ENCODE data around the gene TBC1D9. TPM values are rescaled to one million over a fixed set of nuclear protein-coding genes. Genes with fewer than 3 reads are reported as not detected.

TBC1D9 gene
- total RNA-seq, 1 experiment from 2014 or later, result 17.0 TPM

DNA sequence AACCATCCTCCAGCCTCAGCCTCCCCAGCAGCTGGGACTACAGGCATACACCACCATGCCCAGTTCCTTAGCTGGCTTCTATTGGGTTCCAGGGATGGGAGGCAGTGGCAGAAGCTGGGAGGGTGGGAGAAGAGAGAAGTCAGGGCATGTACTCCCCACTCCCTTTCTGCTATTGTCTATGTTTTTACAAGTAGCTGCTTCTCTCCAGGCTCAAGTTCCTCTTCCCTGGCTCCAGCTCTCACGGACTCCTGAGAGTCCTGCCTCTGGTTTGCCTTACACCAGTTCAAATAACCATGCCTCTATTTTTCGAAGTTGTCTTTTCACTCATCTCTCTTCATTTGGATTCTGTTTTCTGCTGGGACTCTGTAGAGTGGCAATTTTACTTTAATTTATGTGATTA lies 2.9 kb downstream of the TBC1D9 start:
- no peaks in the 10 kb centered on the region; the same call in 1 of the 2 replicates for H3F3A ChIP-seq (ENCODE audit: insufficient read depth, low read depth)
- POLR2A ChIA-PET (ENCODE audit: unreplicated experiment), result no interaction called here
- H3K79me2 ChIP-seq (ENCODE audit: low read depth), result peaks cover 43% of the 10 kb centered on the region
- no peaks in the 10 kb centered on the region for H3K9me2 ChIP-seq (ENCODE audit: insufficient read depth)
- no peaks in the 10 kb centered on the region for H4K20me1 ChIP-seq (ENCODE audit: insufficient read depth)
- no peaks in the 10 kb centered on the region for H3K9me3 ChIP-seq (ENCODE audit: insufficient read depth, low read depth)
- H3K4me2 ChIP-seq, result 0 out of 2 replicates have a peak overlapping the region, but pooled peaks have one; percentile 82
- H2AFZ ChIP-seq, result no peak overlapping the region
- no peak overlapping the region for H3K4me3 ChIP-seq
- TF ChIP-seq, protein P1, sequence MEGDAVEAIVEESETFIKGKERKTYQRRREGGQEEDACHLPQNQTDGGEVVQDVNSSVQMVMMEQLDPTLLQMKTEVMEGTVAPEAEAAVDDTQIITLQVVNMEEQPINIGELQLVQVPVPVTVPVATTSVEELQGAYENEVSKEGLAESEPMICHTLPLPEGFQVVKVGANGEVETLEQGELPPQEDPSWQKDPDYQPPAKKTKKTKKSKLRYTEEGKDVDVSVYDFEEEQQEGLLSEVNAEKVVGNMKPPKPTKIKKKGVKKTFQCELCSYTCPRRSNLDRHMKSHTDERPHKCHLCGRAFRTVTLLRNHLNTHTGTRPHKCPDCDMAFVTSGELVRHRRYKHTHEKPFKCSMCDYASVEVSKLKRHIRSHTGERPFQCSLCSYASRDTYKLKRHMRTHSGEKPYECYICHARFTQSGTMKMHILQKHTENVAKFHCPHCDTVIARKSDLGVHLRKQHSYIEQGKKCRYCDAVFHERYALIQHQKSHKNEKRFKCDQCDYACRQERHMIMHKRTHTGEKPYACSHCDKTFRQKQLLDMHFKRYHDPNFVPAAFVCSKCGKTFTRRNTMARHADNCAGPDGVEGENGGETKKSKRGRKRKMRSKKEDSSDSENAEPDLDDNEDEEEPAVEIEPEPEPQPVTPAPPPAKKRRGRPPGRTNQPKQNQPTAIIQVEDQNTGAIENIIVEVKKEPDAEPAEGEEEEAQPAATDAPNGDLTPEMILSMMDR (conservative IDR thresholded peaks at IDR 0.05), result no peak
- no peak for TF ChIP-seq EZH2 (IDR thresholded peaks at IDR 0.05; ENCODE audit: low read depth)
- H3K36me3 ChIP-seq (ENCODE audit: low read depth), result no peaks in the 10 kb centered on the region
- no peak overlapping the region for H3K27ac ChIP-seq
- H3K27me3 ChIP-seq (ENCODE audit: insufficient read depth, low read depth), result no peaks in the 10 kb centered on the region
- CTCF ChIA-PET, result interaction anchor here (0.6 to 0.9 kb wide), 2 partner anchors 10 to 1391 kb away, joined by 3 read pairs; no protein-coding TSS in a partner anchor
- peaks cover 14% of the 10 kb centered on the region for H3K4me1 ChIP-seq (replicated peaks; ENCODE audit: insufficient read depth)
- no TSS peak for BruUV-seq (replicated peaks)
- no peak for DNase-seq
- intact Hi-C loops (cut with micrococcal nuclease; ENCODE audit: unreplicated experiment), result loop anchor here (10.0 kb wide), 1 partner anchor 389 kb away; no protein-coding TSS in a partner anchor

DNA sequence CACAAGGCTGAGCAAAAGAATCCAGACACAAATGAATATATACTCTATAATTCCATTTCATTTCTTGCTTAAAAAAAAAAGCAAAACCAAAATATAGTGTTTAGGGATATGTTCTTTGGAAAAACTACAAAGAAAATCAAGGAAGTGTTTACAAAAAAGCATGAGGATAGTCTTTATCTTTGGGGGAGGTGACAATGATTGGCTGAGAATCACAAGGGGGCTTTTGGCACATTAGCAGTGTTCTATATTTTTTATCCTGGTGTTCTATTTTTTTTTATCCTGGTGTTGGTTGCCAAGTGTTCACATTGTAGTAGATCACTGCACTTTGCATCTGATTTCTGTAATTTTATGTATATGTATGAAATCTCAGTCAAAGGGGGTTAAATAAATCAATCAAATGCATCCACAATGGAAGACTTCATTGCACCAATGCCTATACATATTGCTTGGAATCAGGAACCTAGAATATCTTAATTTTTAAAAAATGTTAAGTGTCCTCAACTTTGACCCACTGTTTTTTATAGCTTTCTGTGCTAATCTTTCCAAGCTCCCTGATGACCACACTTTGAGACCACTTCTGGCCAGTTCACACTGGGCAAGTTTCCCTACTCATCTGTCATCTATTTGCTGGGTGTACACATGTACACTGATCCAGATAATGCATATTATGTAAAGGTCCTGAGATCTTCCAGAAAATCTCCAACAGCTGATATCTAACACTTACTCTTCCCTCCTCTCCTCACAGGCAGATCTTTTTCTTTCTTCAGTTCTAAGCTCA lies 3.7 kb downstream of the TBC1D9 start:
- Histone ChIP-seq H3K4me1 (replicated peaks; ENCODE audit: insufficient read depth) (peaks cover 11% of the 10 kb centered on the region), H3K4me3 (no peak overlapping the region), H3K27ac (no peak overlapping the region), H3K4me2 (no peak overlapping the region), H3F3A (ENCODE audit: insufficient read depth, low read depth) (no peaks in the 10 kb centered on the region; the same call in 1 of the 2 replicates), H3K9me3 (ENCODE audit: insufficient read depth, low read depth) (no peaks in the 10 kb centered on the region), H3K9me2 (ENCODE audit: insufficient read depth) (no peaks in the 10 kb centered on the region), H4K20me1 (ENCODE audit: insufficient read depth) (no peaks in the 10 kb centered on the region), H3K27me3 (ENCODE audit: insufficient read depth, low read depth) (no peaks in the 10 kb centered on the region), H3K36me3 (ENCODE audit: low read depth) (no peaks in the 10 kb centered on the region), H3K79me2 (ENCODE audit: low read depth) (peaks cover 43% of the 10 kb centered on the region), H2AFZ (no peak overlapping the region)
- ChIA-PET POLR2A (ENCODE audit: unreplicated experiment) (no interaction called here), CTCF (interaction anchor here (0.9 kb wide), 1 partner anchor 9 kb away, joined by 3 read pairs; no protein-coding TSS in a partner anchor)
- intact Hi-C loops (cut with micrococcal nuclease; ENCODE audit: unreplicated experiment), result loop anchor here (10.0 kb wide), 1 partner anchor 388 kb away; no protein-coding TSS in a partner anchor
- no peak for DNase-seq
- BruUV-seq (replicated peaks), result no TSS peak
- no peak for TF ChIP-seq EZH2 (IDR thresholded peaks at IDR 0.05; ENCODE audit: low read depth)
- TF ChIP-seq, protein P1 (conservative IDR thresholded peaks at IDR 0.05), result no peak

DNA sequence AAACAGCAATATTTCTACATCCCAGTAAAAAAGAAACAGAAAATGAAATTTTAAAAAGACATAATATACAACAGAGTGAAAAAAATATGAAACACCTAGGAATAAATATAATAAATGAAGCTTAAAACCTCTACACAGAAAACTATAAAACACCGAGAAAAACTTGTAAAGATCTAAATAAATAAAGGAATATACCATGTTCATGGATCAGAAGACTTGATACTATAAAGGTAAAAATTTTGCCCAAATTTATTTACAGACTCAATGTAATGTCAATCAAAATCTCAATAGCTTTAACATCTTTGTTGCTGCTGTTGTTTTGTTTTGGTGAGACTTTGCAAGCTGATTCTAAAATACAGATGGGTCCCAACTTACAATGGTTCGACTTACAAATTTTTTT lies 5.7 kb downstream of the TBC1D9 start:
- Histone ChIP-seq H4K20me1 (ENCODE audit: insufficient read depth) (no peaks in the 10 kb centered on the region), H2AFZ (no peak overlapping the region), H3F3A (ENCODE audit: insufficient read depth, low read depth) (no peaks in the 10 kb centered on the region; the same call in 1 of the 2 replicates), H3K4me3 (no peak overlapping the region), H3K27ac (no peak overlapping the region), H3K4me1 (replicated peaks; ENCODE audit: insufficient read depth) (peaks cover 8% of the 10 kb centered on the region; the same call in 1 of the 2 replicates), H3K9me3 (ENCODE audit: insufficient read depth, low read depth) (no peaks in the 10 kb centered on the region), H3K36me3 (ENCODE audit: low read depth) (no peaks in the 10 kb centered on the region), H3K79me2 (ENCODE audit: low read depth) (peaks cover 48% of the 10 kb centered on the region), H3K9me2 (ENCODE audit: insufficient read depth) (no peaks in the 10 kb centered on the region), H3K4me2 (no peak overlapping the region), H3K27me3 (ENCODE audit: insufficient read depth, low read depth) (no peaks in the 10 kb centered on the region)
- ChIA-PET CTCF (no interaction called here), POLR2A (ENCODE audit: unreplicated experiment) (no interaction called here)
- BruUV-seq (replicated peaks), result no TSS peak
- intact Hi-C loops (cut with micrococcal nuclease; ENCODE audit: unreplicated experiment), result loop anchor here (10.0 kb wide), 1 partner anchor 386 kb away; no protein-coding TSS in a partner anchor
- TF ChIP-seq, protein P1 (conservative IDR thresholded peaks at IDR 0.05), result no peak
- no peak for TF ChIP-seq EZH2 (IDR thresholded peaks at IDR 0.05; ENCODE audit: low read depth)
- no peak for DNase-seq

Measured in PC-9 (cell line).